ENCODE measurements around the gene CXCL12.

CXCL12 gene

DNA sequence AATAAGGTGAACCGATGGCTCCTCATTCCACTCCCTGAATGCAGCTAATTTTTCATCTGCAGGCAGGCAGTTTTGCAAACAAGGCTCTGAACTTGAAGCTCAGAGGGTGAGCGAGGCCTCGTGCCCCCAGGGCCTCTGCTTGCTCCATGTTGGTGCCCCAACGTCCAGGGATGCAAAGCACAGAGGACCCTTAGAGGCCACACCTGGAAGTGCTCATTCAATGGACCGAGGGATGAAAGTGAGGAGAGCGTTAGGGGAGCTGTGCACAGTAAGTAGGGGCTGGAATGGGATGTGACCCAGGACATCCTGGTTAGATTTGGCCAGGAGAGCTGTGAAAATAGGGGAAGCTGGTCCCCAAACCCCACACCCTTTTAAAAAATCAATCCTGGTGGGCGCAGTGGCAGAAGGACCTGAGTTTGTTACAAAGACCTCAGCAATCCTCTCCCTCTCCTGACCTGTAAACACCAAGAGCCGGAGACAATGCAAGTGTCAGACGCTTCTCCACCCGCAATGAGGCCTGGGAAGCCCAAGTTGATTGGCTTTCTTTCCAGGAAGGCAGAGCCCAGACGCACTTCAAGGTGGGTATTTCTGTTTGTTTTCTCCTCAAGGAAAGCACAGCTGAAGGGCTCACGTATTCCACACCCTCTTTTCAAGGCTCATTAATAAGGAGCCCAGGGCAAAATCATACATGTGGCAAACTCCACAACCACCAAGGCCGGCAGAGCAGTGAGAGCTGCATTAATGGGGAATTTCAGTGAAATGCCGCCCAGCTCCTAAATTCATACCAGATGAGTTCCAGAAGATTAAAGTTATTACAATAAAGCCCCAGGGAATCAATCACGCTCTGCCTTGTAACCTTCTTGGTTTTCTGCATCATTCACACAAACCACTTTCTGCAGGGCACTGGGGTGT is 14.1 kb upstream of the CXCL12 start:
- DNase-seq: no peak

DNA sequence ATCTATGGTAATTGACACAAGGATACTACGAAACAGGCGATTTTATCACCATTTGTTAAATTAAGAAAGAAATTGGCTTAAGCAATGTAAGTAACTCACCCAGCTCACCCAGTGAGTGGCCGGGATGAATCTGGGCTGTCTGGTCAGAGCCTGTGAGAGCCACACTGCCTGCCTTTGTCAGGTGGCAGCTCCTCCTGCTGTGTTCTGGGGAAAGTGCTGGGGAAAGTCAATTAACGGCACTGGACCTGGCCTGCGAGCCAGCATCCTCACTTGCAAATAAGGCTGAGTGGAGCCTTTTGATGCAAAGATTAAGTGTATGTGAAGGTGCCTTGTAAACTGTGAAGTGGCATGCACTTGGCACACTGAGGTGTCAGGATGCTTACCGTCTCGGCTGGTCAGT is 13.4 kb upstream of the CXCL12 start:
- DNase-seq: no peak

DNA sequence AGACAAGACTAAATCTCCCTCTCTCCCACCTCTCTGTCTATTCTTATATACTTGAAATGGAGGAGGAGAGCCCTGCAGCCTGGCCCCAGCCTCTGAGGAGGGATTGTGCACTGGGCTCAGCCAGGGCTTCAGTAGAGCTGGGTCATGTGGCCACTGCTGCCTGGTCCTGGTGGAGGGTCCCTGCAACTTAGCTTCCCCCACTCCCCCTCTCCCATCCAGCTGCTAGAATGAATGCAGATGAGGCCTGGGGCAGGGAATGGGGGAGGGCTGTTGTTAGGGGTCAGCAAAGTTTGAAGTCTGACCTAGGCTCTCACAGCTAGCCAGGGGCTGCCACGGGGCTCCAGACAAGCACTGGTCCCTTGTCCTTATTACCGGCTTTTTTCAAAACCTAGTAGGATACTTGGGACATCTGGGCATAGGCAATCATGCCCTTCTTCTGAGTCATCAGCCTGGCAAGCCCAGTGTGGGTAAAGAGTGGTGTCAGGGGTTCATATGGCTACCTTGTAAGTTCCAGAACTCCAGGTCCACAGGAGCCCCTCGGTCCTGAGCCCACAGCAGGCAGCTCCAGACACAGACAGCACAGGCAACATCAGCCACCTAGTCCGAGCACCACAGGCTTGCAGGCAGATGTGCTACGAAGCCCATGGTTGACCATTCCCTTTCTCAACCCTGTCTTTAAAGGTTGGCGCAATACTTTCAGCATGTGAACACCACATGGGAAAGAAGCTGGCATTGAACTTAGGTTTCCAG is 12.8 kb upstream of the CXCL12 start:
- no peak for DNase-seq

DNA sequence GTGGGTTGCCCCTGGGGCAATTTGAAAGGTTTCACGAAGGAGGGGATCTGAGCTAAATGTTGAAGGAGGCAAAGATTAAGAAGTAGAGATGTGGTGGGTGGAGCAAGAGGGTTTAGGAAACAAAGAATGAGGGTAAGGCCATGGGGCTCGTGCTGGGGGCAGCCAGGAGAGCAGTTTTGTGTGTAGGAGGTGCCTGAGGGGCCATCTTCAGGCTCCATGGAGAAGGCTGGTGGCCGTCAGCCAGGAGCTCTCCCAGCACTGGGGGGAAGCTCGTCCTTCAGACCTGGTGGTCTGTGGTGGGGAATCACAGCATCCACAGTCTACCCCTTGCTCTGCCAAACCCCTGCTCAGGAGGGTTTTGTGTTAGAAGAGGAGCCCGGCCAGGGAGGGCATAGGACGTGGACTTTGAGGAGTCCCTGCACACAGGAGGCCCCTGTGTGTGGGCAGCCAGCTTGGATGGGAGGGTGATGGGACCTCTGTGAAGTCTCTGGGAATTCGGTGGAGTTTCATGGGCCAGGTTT is 11.8 kb upstream of the CXCL12 start:
- DNase-seq: no peak

DNA sequence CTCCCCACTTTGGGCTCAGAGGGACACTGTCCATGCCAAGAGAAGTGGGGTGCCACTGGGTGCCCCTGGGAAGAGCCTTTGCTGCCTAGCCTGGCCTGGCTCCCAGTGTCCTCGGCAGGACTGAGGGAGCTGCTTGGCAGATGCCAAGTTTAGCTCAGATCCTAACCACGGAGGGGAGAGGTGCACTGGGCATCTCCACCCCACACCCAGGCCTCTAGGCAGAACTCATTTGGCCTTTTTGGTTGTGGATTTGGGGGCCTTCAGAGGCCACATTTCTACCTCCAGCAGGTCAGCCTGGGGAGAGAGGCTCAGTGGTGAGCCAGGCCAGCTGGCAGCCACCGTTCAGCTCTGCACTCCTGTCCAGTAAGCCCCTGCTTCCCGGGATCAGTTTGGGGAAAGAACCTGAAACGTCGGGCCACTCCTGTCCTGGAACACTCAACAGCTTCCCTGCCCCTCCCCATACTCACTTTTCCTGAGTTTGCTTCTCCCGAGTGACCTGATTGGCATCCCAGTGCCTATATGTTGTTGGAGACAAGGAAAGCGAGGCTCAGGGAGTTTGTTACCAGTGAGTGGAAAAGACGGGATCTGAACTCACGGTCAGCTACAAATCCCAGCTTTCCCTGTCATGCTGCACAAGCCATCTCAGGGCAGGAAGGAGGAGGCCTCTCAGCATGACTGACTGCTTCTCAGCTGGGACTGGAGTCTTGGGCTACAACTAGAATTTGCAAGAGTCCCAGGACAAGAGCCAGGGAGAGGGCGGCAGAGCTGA is 11.2 kb upstream of the CXCL12 start:
- DNase-seq: no peak

DNA sequence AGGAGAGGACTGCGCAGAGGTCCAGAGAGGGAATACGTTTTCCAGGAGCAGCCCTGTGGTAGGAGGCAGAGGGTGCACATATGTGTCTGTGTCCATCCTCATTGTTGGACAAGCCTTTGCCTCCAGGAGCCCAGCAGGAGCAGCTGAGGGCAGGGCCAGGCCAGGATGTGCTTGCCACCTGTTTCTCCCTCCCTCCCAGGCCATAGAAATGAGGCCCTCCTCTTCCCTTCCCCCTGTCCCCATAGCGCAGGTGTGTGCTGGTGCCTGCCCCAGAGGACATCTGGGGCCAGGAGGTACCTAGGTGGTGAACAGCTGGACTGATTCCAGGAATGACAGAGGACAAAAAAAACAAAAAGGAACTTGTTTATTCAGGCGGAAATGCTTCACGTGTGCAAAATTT is 10.5 kb upstream of the CXCL12 start:
- DNase-seq: peak; percentile 72

DNA sequence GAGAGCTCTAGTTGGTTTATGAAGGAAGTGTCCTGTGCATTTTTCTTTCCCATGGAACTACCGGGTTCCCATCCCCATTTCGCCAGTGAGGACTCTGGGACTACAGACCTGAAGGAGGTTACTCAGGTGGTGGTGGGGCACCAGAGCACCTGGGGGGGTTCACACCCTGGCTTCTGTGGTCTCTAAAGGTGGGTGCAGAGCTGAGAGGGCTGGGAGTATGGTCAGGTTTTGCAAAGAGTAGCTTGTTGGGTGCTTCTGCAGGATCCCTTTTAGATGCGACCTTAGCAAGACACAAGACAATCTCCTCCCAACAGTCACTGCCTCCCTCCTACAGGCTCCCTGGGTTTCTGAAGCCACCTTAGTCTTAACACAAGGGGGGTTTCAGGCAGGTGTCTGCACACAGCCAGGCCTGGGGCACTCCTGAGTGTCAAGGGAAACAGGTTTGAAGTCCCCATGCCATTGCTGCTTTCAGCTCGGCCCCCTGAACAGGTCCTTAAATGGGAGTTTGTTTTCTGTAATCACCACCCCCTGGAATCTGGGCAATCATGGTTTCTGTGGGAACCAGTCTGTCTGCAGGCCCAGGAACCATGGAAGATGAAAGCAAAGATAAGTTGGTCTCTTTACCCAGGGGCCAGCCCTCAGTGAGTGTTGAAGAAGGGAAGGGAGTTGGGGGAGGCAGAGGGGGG is 9.9 kb upstream of the CXCL12 start:
- no peak for DNase-seq

DNA sequence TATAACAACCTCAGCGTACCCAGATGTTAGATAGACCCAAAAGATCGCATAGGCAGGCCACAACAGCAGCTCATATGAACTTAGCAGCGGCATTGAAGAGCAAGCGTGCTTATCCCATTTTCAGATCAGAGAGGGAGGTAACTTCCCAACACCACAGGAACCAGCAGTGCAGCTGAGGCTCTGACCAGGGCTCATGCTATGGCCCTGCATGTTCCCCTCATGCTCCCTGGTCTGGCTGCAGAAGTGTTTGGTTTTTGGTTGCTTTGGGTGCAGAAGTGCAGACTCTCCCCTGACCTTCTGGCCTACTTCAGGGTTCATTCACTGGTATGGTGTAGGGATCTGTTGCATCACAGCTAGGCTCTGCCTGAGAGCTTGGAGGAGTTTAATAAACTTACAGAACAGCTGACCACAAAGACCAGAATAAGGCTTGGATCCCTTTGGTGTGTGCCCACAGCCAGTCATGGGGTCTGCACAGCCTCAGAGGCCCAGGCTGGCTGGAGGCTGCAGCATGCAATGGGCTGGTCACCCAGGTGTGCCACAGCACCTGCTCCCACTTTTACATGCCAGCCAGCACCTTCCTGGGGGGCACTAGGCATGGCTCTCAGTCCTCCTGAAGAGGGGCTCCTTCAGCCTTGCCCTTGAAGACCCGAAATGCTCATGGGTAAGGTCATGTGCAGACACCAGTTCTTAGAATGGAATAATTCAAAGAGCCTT is 9.1 kb upstream of the CXCL12 start:
- DNase-seq: no peak

DNA sequence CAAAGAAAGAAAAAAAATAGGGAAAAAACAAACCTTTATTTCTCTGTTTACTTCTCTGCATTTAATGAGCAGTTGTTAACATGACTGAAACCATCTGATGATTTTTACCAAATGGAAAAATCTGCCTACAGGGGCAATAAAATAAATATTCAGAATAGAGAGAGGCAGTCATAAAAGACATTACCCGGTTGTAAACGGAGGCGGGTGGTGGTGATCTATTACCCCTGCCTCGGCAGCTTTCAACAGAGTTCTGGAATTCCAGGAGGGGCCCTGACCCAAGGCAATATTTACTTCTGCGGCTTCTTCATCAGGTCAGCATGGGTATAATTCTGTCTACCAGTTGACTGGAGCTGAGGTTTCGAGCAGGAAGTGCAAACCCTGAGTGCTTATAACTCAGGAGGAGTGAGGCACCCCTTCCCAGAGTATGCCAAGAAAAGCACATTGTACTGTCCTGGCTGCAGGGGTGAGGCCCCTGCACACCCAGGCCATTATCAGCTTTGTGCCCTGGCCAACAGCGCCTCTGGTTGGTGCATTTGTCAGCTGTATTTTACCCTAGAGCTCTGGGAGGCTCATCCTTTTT is 8.2 kb upstream of the CXCL12 start:
- DNase-seq: no peak

DNA sequence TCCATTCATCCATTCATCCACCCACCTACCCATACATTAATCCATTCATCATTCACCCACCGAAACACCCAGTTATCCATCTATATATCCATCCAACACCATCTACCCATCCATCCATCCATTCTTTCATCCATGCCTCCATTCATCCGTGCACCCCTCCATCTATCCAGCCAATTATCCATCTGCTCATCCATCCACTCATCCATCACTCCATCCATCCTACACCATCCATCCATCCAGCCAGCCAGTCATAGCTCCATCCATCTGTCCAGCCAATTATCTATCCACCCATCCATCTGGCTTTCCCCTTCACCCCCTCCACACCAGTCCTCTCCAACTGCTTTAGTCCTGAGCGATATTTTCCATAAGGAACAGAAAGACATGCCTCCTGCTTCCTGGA is 7.5 kb upstream of the CXCL12 start:
- no peak for DNase-seq

DNA sequence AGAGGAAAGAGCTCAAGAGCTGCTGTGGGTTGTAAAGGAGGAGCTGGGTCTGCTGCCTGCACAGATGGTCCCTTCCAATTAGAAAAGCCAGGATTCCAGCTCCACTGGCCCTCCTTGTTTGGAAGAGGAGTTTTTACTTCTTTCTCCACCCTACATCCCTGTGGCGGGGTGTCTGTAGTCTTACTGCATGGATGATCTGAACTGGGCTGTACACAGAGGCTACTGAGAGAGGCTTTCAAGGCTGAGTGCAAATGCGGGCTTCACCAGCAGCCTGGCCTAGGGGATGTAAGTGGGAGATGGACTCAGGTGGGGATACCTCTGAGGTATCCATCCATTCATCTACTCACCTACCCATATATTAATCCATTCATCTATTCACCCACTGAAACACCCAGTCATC is 7.1 kb upstream of the CXCL12 start:
- DNase-seq: no peak

DNA sequence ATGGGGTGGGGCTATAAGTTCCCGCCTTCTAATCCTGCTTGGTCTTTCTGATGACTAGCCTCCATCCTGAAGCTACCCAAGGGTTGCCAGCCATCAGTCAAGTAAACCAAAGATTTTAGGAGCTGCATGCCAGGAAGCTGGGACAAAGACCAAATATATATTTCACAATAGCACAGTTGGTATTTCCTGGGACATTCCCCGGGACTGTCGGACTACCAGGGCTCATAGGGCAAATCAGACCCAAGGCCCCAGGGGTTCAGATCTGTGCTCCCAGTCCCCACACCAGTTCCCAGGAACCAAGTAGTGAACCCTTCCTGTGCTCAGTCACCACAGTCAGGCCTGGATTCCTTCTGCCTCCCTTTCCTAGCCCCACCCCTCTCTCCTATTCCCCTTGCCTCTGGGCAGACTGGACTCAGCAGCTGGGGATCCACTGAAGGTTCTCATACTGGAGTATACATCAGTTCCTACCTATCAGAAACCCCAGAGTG is 5.7 kb upstream of the CXCL12 start:
- no peak for DNase-seq

DNA sequence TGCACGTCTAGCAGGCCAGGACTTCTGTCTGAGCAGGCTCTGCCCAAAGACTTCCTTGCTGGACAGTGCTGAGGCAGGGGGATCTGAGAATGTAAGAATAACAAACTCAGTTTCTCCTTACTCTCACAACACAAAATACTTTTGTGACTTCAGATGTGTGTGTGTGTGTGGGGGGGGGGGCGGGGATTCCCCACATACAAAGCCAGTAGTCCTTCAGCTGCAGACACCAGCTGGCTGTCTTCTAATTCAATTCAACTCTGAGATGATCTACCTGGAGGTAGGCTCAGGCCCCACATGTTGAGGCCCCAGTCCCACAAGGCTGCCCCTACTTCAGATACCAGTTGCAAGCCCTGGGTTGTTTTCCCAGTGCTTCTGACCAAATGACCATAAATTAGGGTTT is 4.7 kb upstream of the CXCL12 start:
- no peak for DNase-seq

DNA sequence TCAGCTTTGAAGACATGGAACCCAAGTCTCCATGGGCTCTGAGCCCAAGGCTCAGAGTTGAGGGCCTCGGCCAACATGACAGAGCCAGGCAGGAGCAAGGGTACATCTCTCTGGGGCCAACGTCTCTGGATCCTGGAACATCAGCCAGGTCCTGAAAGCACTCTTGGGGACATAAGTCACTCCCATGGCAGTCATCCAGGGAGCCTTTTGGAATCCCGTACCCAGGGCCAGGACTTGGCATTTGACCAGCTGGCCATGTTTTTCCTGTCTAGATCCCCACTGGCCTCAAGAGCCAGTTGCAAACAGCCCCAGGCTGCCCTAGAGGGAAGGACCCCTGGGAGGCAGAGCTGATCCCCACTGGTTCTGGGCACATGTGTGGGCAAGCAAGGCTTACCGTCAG is 4.3 kb upstream of the CXCL12 start:
- peak; percentile 56 for DNase-seq

DNA sequence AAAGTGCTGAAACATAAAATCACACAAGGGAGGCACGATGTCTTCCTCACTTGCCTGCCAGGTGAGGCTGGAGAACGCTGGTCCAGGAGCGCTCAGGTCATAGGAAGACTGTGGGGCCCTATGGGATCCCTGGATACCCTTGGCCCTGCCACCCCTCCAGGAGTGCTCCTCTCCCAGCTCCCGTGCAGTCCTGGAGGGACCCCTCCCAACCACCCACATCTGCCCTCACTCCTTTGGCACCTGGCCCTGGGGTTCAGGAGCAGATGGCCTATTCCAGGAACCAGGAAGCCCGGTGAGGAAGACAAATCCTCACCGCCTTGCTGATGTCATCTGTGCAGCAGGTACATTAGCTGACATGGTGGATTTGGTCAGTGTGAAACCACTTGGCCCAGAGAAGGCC is 3.7 kb upstream of the CXCL12 start:
- DNase-seq: peak; percentile 23

DNA sequence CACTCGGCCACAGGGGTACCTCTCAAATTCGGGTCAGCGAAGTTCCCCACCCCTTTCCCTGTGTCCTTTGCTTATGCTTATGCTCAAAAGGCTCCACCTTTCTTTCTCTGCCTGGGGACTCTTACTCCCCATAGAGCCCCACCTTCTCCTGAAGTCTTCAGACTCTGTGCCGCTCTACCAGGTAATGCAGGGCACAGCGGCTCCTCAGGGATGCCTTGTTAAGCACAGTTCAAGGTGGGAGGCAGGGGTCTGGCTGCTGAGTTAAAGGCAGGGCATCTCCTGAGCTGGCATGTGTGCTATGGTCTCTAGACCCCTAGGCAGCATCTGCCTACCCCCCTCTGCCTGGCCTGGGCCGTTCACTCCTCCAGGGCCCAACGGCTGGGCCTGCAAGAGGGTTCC is 3.0 kb upstream of the CXCL12 start:
- no peak for DNase-seq

DNA sequence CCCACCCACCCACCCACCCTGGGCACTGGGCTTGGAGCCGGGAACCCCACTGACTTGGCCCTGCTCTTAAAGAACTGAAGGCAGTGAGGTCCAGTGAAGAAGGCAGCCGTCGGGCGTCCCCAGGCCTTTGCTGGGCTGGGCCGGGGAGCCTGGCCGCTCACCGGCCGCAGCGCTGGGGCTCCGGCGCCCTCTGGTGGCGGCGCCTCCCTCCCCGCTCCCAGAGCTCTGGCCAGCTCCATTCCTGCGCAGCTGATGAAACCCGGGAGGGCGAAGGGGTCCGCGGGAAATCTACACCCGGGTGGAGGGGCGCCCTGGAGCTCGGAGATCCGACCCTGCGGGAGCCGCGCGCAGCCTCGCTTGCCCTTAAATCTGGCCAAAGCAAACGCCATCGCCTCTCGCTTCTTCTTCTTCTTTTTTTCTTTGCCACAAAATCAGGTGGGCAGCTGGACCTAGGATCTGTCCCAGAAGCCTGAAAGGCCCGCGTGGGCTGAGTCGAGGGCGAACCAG is 1.7 kb upstream of the CXCL12 start:
- no peak for DNase-seq

DNA sequence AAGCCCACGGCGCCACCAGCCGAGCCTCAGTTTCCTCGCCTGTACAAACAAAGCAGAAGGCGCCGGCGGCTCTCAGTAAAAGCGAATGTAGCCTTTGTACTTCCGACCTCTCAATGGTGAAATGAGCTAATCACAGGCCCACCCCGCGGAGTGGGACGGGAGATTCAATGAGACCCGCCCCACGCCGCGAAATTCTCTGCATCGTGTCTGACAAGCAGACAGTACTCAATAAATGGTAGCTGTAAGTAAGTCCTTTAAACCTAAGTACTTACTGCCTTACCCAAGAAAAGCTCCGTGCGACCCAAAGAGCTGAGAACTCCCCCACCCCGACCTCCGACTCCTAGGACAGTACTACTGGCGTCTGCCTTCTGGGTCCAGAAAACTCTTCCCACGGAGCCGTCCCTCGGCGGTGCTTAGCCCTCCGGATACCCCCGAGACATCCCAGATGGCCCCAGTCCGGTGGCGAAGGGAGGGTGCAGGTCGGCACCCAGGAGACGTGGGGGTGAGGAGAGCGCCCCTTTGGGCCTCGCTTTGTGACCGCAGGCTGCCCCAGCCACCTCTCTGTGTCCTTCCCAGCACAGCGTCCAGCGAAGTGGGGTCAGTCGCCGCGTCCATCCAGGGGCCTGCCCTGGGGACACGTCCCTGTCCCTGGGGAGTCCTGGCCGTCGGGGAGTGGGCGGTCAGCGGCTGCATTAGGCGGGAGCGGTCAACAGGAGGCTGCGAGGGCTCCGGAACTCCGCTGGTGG is 972 bp upstream of the CXCL12 start:
- no peak for DNase-seq

DNA sequence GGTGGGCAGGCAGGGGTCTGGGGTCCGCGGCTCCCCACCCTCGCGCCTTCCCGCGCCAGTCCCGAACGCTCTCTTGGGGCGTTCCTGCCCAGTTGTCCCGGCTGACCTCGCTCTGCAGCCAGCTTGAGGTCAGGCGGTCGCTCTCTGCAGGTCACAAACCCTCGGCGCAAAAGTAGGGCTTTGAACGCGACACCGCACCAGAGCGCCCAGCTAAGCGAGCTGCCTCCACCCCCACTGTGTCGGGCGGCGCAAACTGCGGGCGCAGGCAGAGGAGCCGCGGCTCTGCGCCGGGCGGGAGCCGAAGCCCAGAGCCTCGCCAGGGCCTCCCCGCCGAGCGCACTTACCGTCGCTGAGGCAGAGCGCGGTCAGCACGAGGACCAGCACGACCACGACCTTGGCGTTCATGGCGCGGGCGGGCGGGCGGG is 284 bp downstream of the CXCL12 start:
- DNase-seq: no peak

All from NCI-H2029 (cell line).